ENCODE results near the gene TMEM63A. TPM values are rescaled to one million over a fixed set of nuclear protein-coding genes. Genes with fewer than 3 reads are reported as not detected.
A peak's percentile ranks its signal among the peaks of the same experiment; 100 is the strongest.

The TMEM63A gene
- total and polyA plus RNA-seq, 2 of the 13 experiments (the other 11 are each of a cell fraction or from before 2014, with no cell fraction given) = 23.9 to 53.3 TPM

GRCh38 chr1:225825078-225825477 lies 57.1 kb downstream of the TMEM63A start (continued):
- TF ChIP-seq ATF4 (CRISPR knock-in tag; IDR thresholded peaks at IDR 0.05) (no peak), ATF1 (CRISPR knock-in tag; IDR thresholded peaks at IDR 0.05) (no peak), CTCF (CRISPR knock-in tag; IDR thresholded peaks at IDR 0.05) (no peak), ZNF281 (CRISPR knock-in tag; IDR thresholded peaks at IDR 0.05; ENCODE audit: borderline replicate concordance) (peak; percentile 45; the same call in 1 of the 2 replicates), ZNF292 (CRISPR knock-in tag; IDR thresholded peaks at IDR 0.05; ENCODE audit: borderline replicate concordance, low read depth) (peak; percentile 93; the same call in 1 of the 2 replicates), REL (CRISPR knock-in tag; conservative IDR thresholded peaks at IDR 0.05) (no peak), PRDM10 (CRISPR knock-in tag; IDR thresholded peaks at IDR 0.05; ENCODE audit: low read depth) (peak; percentile 86), THRA (CRISPR knock-in tag; IDR thresholded peaks at IDR 0.05; ENCODE audit: borderline replicate concordance) (peak; percentile 63; the same call in 1 of the 2 replicates), ZNF784 (CRISPR knock-in tag; IDR thresholded peaks at IDR 0.05; ENCODE audit: borderline replicate concordance) (peak; percentile 63; the same call in 1 of the 2 replicates), ZBTB3 (CRISPR knock-in tag; IDR thresholded peaks at IDR 0.05; ENCODE audit: borderline replicate concordance, low read depth) (no peak), ETV6 (CRISPR knock-in tag; conservative IDR thresholded peaks at IDR 0.05) (no peak), IKZF5 (CRISPR knock-in tag; IDR thresholded peaks at IDR 0.05) (no peak; the same call in 1 of the 2 replicates), KDM3A (CRISPR knock-in tag; IDR thresholded peaks at IDR 0.05; ENCODE audit: low read depth) (peak; percentile 66; the same call in 1 of the 2 replicates), ZNF33B (CRISPR knock-in tag; IDR thresholded peaks at IDR 0.05) (no peak), ZFX (CRISPR knock-in tag; IDR thresholded peaks at IDR 0.05; ENCODE audit: low read depth) (peak; percentile 71), ZNF761 (CRISPR knock-in tag; conservative IDR thresholded peaks at IDR 0.05) (no peak)

Data from HepG2 (cell line).